Activated CD8-positive, alpha-beta memory T cell treated with anti-CD3 and anti-CD28 coated beads, Interleukin-2, amount 50 U/mL, for 1 hour (primary cell): ENCODE data around the gene ERICH4.
"Not testable (repeated sequence)": the region's sequence is repeated elsewhere in the genome, so short reads cannot be mapped to it uniquely, and the experiment has no call there.

Experiments used
- DNase-seq: peaks from one replicate; pipeline ENCODE4 v3.0.0-alpha.2; 2020; ENCODE audit errors: extremely low read depth

Gene ERICH4

GRCh38 chr19:41478875-41479756 is 36.2 kb downstream of the ERICH4 start:
- no peak for DNase-seq

DNA sequence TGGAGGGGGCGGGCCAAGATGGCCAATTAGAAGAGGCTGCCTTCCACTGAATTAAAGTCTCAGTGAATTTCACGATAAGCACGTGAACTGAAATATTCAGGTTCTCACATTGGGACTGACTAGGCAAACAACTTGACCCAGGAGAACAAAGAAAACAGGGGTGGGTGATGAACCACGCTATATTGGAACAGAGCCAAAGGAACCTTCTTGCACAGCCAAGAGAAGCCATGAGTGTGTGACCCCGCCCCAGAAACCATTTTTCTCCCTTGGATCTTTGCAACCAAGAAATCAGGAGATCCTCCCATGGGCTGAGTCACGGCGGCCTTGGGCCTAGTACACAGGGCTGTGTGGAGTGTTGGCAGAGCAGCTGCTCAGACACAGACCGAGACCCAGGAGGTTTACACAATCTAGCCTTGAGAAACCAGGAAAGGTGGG is 36.8 kb downstream of the ERICH4 start:
- DNase-seq = no peak

DNA sequence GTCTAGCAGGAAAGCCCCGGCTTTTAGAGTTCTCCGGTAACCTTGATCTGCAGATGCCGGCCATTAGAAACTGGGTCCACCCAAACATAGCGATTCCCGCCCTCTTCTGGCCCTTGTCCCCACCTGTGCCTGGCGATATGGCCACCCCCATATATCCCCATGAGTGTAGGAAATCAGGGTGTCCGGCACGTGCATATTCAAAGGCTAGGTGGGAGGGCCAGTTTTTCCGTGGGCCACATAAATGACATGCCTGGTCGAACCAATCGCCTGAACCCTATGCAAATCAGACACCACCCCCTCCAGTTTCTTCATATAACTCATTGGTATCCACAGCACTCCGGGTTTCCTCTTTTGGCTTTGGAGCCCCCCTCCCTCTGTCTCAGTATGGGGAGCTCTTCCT is 37.4 kb downstream of the ERICH4 start:
- DNase-seq = no peak

DNA sequence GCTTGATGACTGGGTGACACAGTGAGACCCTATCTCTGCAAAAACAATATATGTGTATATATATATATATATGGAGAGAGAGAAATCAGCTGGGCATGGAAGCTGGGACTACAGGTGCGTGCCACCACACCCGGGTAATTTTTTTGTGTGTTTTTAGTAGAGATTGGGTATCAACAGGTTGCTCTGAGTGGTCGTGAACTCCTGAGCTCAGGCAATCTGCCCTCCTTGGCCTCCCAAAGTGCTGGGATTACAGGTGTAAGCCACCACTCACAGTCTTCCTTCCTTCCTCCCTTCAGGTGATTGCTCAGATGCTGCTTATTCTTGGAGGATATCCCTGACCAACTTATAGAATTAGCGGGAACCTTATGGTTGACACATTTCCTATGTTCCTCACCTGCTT is 41.9 kb downstream of the ERICH4 start:
- DNase-seq = no peak

DNA sequence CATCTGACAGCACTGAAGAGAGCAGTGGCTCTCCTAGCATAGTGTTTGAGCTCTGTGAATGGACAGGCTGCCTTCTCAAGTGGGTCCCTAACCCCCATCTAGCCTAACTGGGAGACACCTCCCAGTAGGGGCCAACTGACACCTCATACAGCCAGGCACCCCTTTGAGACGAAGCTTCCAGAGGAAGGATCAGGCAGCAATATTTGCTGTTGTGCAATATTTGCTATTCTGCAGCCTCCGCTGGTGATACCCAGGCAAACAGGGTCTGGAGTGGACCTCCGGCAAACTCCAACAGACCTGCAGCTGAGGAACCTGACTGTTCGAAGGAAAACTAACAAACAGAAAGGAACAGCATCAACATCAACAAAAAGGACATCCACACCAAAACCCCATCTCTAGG is 44.0 kb downstream of the ERICH4 start:
- not testable (repeated sequence) for DNase-seq

GRCh38 chr19:41492843-41493242 is 49.9 kb downstream of the ERICH4 start:
- DNase-seq = no peak
